Nephron progenitor cell (in vitro differentiated cells): ENCODE results near the gene SLC9A2.

Experiments used
- DNase-seq: peaks from one replicate; pipeline ENCODE4 v3.0.0; 2021
- H3K27ac Mint-ChIP-seq: 2 replicates; pipeline ENCODE4 v1.8.0; 2021; ENCODE audit warnings: mild to moderate bottlenecking, moderate library complexity, mixed read lengths
- H3K27me3 Mint-ChIP-seq: 2 replicates; pipeline ENCODE4 v1.8.0; 2021; ENCODE audit warnings: mild to moderate bottlenecking, low read depth, mixed read lengths; ENCODE audit not compliant: poor library complexity
- H3K36me3 Mint-ChIP-seq: 2 replicates; pipeline ENCODE4 v1.8.0; 2021; ENCODE audit warnings: low read depth, mixed read lengths
- H3K4me1 Mint-ChIP-seq: 2 replicates; pipeline ENCODE4 v1.8.0; 2021; ENCODE audit warnings: mixed read lengths
- H3K4me3 Mint-ChIP-seq: 2 replicates; pipeline ENCODE4 v1.8.0; 2021; ENCODE audit warnings: mild to moderate bottlenecking, moderate library complexity, mixed read lengths
- H3K9me3 Mint-ChIP-seq: 2 replicates; pipeline ENCODE4 v1.8.0; 2021; ENCODE audit warnings: mild to moderate bottlenecking, moderate library complexity, mixed read lengths
- CTCF ChIP-seq: fragments of 200-600 bp; sonication (generic); IDR thresholded peaks from 2 replicates; pipeline ENCODE4 v1.5.0; 2021; ENCODE audit warnings: antibody characterized with exemption

SLC9A2 gene

GRCh38 chr2:102660574-102660973 is 41.2 kb downstream of the SLC9A2 start:
- H3K4me3 Mint-ChIP-seq: no peak overlapping the region
- no peak overlapping the region for H3K27ac Mint-ChIP-seq
- no peak for TF ChIP-seq CTCF
- no peaks in the 10 kb centered on the region for H3K4me1 Mint-ChIP-seq
- DNase-seq: no peak
- no peaks in the 10 kb centered on the region for H3K27me3 Mint-ChIP-seq
- no peaks in the 10 kb centered on the region for H3K36me3 Mint-ChIP-seq
- H3K9me3 Mint-ChIP-seq: no peaks in the 10 kb centered on the region

GRCh38 chr2:102661846-102662245 is 42.5 kb downstream of the SLC9A2 start:
- Mint-ChIP-seq H3K36me3 (no peaks in the 10 kb centered on the region), H3K27ac (no peak overlapping the region), H3K27me3 (no peaks in the 10 kb centered on the region), H3K4me1 (peaks cover 3% of the 10 kb centered on the region), H3K9me3 (no peaks in the 10 kb centered on the region), H3K4me3 (no peak overlapping the region)
- no peak for TF ChIP-seq CTCF
- DNase-seq: no peak

GRCh38 chr2:102662833-102663232 is 43.5 kb downstream of the SLC9A2 start:
- no peaks in the 10 kb centered on the region for H3K9me3 Mint-ChIP-seq
- H3K4me3 Mint-ChIP-seq: no peak overlapping the region
- H3K36me3 Mint-ChIP-seq: no peaks in the 10 kb centered on the region
- H3K4me1 Mint-ChIP-seq: peaks cover 9% of the 10 kb centered on the region
- no peak for DNase-seq
- no peak overlapping the region for H3K27ac Mint-ChIP-seq
- no peaks in the 10 kb centered on the region for H3K27me3 Mint-ChIP-seq
- TF ChIP-seq CTCF: no peak

GRCh38 chr2:102663381-102663780 is 44.0 kb downstream of the SLC9A2 start:
- no peak for DNase-seq
- Mint-ChIP-seq H3K4me1 (peaks cover 9% of the 10 kb centered on the region), H3K27ac (no peak overlapping the region), H3K4me3 (no peak overlapping the region), H3K36me3 (no peaks in the 10 kb centered on the region), H3K27me3 (no peaks in the 10 kb centered on the region), H3K9me3 (no peaks in the 10 kb centered on the region)
- no peak for TF ChIP-seq CTCF

- Mint-ChIP-seq H3K9me3 (no peaks in the 10 kb centered on the region), H3K27ac (no peak overlapping the region), H3K4me1 (peaks cover 9% of the 10 kb centered on the region), H3K27me3 (no peaks in the 10 kb centered on the region), H3K4me3 (no peak overlapping the region), H3K36me3 (no peaks in the 10 kb centered on the region)
- TF ChIP-seq CTCF: no peak
- DNase-seq: no peak
Measured at GRCh38 chr2:102664471-102664909, 45.1 kb downstream of the SLC9A2 start.

- no peaks in the 10 kb centered on the region for H3K36me3 Mint-ChIP-seq
- no peaks in the 10 kb centered on the region for H3K9me3 Mint-ChIP-seq
- H3K4me3 Mint-ChIP-seq: no peak overlapping the region
- H3K27me3 Mint-ChIP-seq: no peaks in the 10 kb centered on the region
- H3K4me1 Mint-ChIP-seq: peaks cover 9% of the 10 kb centered on the region
- TF ChIP-seq CTCF: no peak
- H3K27ac Mint-ChIP-seq: no peak overlapping the region
- DNase-seq: no peak
Measured at GRCh38 chr2:102667072-102667471, 47.7 kb downstream of the SLC9A2 start.
